HEK293 (cell line): ENCODE results near the gene COL5A2.

ENCODE experiments used
- CTCF ChIA-PET: fragments of 350-600 bp; formaldehyde crosslinking; extraction: SDS; loops from one replicate; lab custom pipeline; 2021; ENCODE audit warnings: antibody characterized with exemption; lab: Yijun Ruan, JAX
- POLR2A ChIA-PET: fragments of 300-600 bp; formaldehyde crosslinking; extraction: SDS; loops from one replicate; lab custom pipeline; 2020; ENCODE audit warnings: antibody characterized with exemption, inconsistent platforms; lab: Yijun Ruan, JAX
- H3K27ac ChIP-seq: fragments of 200-500 bp; sonication (Bioruptor generic); 2 replicates; pipeline ENCODE4 v1.5.1; 2014; ENCODE audit warnings: low read depth, low read length, control low read depth, inconsistent platforms; ENCODE audit errors: extremely low read depth
- H3K36me3 ChIP-seq, 2 experiments: fragments of 200-500 bp in 1 of 2; sonication (Bioruptor generic) in 1 of 2; 1 replicate in 1 of 2; 2 replicates in 1 of 2; pipeline ENCODE4 v1.5.1; 2014 to 2017; ENCODE audit warnings: inconsistent platforms in 2 of 2, low read length in 2 of 2; ENCODE audit not compliant: control insufficient read depth in 2 of 2, insufficient read depth in 1 of 2
- H3K4me1 ChIP-seq: fragments of 200-500 bp; sonication (Bioruptor generic); 2 replicates; pipeline ENCODE4 v1.5.1; 2014; ENCODE audit warnings: mild to moderate bottlenecking, low read length, inconsistent platforms; ENCODE audit not compliant: control insufficient read depth, insufficient read depth
- H3K4me3 ChIP-seq: 2 replicates; pipeline ENCODE4 v1.5.1; 2011; ENCODE audit warnings: low read depth, mild to moderate bottlenecking, control low read depth, low read length, moderate library complexity
- H3K9me3 ChIP-seq: fragments of 200-500 bp; sonication (Bioruptor generic); 2 replicates; pipeline ENCODE4 v1.5.1; 2014; ENCODE audit warnings: low read depth, low read length, inconsistent platforms; ENCODE audit not compliant: control insufficient read depth, insufficient read depth
- CTCF ChIP-seq: fragments of 450-650 bp; formaldehyde crosslinking; IDR thresholded peaks from 2 replicates; pipeline ENCODE4 v1.5.1; 2016; ENCODE audit warnings: missing biosample characterization, missing genetic modification characterization
- KLF16 ChIP-seq: fragments of 450-650 bp; formaldehyde crosslinking; IDR thresholded peaks from 2 replicates; pipeline ENCODE4 v1.5.1; 2017; ENCODE audit warnings: missing biosample characterization, missing genetic modification characterization
- KLF17 ChIP-seq: fragments of 450-650 bp; formaldehyde crosslinking; IDR thresholded peaks from 2 replicates; pipeline ENCODE4 v1.5.1; 2016; ENCODE audit warnings: missing biosample characterization, missing genetic modification characterization
- PATZ1 ChIP-seq: fragments of 450-650 bp; formaldehyde crosslinking; IDR thresholded peaks from 2 replicates; pipeline ENCODE4 v1.5.1; 2016; ENCODE audit warnings: missing biosample characterization, missing genetic modification characterization
- PRDM10 ChIP-seq: fragments of 450-650 bp; formaldehyde crosslinking; IDR thresholded peaks from 2 replicates; pipeline ENCODE4 v1.5.1; 2016; ENCODE audit warnings: missing biosample characterization, missing genetic modification characterization
- ZBTB21 ChIP-seq: fragments of 450-650 bp; formaldehyde crosslinking; IDR thresholded peaks from 2 replicates; pipeline ENCODE4 v1.5.1; 2017; ENCODE audit warnings: missing biosample characterization, missing genetic modification characterization
- ZBTB6 ChIP-seq: fragments of 450-650 bp; formaldehyde crosslinking; IDR thresholded peaks from 2 replicates; pipeline ENCODE4 v1.5.1; 2017; ENCODE audit warnings: missing biosample characterization, missing genetic modification characterization
- ZNF146 ChIP-seq: fragments of 450-650 bp; formaldehyde crosslinking; IDR thresholded peaks from 2 replicates; pipeline ENCODE4 v1.5.1; 2016; ENCODE audit warnings: missing biosample characterization, missing genetic modification characterization
- ZNF266 ChIP-seq: fragments of 450-650 bp; formaldehyde crosslinking; IDR thresholded peaks from 2 replicates; pipeline ENCODE4 v1.5.1; 2016; ENCODE audit warnings: missing biosample characterization, missing genetic modification characterization, low read depth
- ZNF311 ChIP-seq: fragments of 450-650 bp; formaldehyde crosslinking; IDR thresholded peaks from 2 replicates; pipeline ENCODE4 v1.5.1; 2017; ENCODE audit warnings: missing biosample characterization, missing genetic modification characterization, borderline replicate concordance
- ZNF398 ChIP-seq: fragments of 450-650 bp; formaldehyde crosslinking; IDR thresholded peaks from 2 replicates; pipeline ENCODE4 v1.5.1; 2017; ENCODE audit warnings: missing biosample characterization, missing genetic modification characterization
- ZNF423 ChIP-seq: fragments of 450-650 bp; formaldehyde crosslinking; IDR thresholded peaks from 2 replicates; pipeline ENCODE4 v1.5.1; 2016; ENCODE audit warnings: missing biosample characterization, missing genetic modification characterization
- ZNF48 ChIP-seq: fragments of 450-650 bp; formaldehyde crosslinking; IDR thresholded peaks from 2 replicates; pipeline ENCODE4 v1.5.1; 2016; ENCODE audit warnings: missing biosample characterization, missing genetic modification characterization
- ZNF707 ChIP-seq: fragments of 450-650 bp; formaldehyde crosslinking; IDR thresholded peaks from 2 replicates; pipeline ENCODE4 v1.5.1; 2016; ENCODE audit warnings: missing biosample characterization, missing genetic modification characterization
- ZNF777 ChIP-seq: fragments of 450-650 bp; formaldehyde crosslinking; IDR thresholded peaks from 2 replicates; pipeline ENCODE4 v1.5.1; 2017; ENCODE audit warnings: missing biosample characterization, missing genetic modification characterization, borderline replicate concordance
- ZNF792 ChIP-seq: fragments of 450-650 bp; formaldehyde crosslinking; IDR thresholded peaks from 2 replicates; pipeline ENCODE4 v1.5.1; 2016; ENCODE audit warnings: missing biosample characterization, missing genetic modification characterization

Gene COL5A2

GRCh38 chr2:189203177-189203799 lies 23.7 kb upstream of the COL5A2 start:
- H3K9me3 ChIP-seq, result no peaks in the 10 kb centered on the region
- POLR2A ChIA-PET, result no interaction called here
- CTCF ChIA-PET, result interaction anchor here (0.7 kb wide), 1 partner anchor 1623 kb away, joined by 3 read pairs; no protein-coding TSS in a partner anchor
- no peak for TF ChIP-seq ZNF792
- no peak for TF ChIP-seq ZNF146
- TF ChIP-seq PRDM10 (tag by site-specific recombination), result no peak
- no peak for TF ChIP-seq ZNF707 (tag by site-specific recombination)
- TF ChIP-seq KLF16 (tag by site-specific recombination), result no peak
- TF ChIP-seq ZNF423 (tag by site-specific recombination), result no peak
- no peak for TF ChIP-seq ZNF398 (tag by site-specific recombination)
- TF ChIP-seq ZNF266 (tag by site-specific recombination), result no peak
- TF ChIP-seq ZBTB6 (tag by site-specific recombination), result no peak
- no peak for TF ChIP-seq ZNF777 (tag by site-specific recombination)
- no peak for TF ChIP-seq KLF17 (tag by site-specific recombination)
- TF ChIP-seq ZNF311 (tag by site-specific recombination), result no peak
- no peak for TF ChIP-seq ZBTB21 (tag by site-specific recombination)
- TF ChIP-seq PATZ1 (tag by site-specific recombination), result no peak
- TF ChIP-seq ZNF48 (tag by site-specific recombination), result no peak
- no peak for TF ChIP-seq CTCF
- no peak overlapping the region for H3K27ac ChIP-seq
- H3K36me3 ChIP-seq, result no peaks in the 10 kb centered on the region
- no peaks in the 10 kb centered on the region; the same call in 1 of the 2 replicates for H3K4me1 ChIP-seq
- no peak overlapping the region for H3K4me3 ChIP-seq
